NCI-H1436 treated with DMSO at 0.1 percent for 48 hours (cell line): ENCODE data around the gene DVL1.
"Not testable (repeated sequence)": the region's sequence is repeated elsewhere in the genome, so short reads cannot be mapped to it uniquely, and the experiment has no call there.

Source experiments
- DNase-seq: peaks from one replicate; lab custom pipeline; 2025; lab: John Stamatoyannopoulos, UW

DVL1 gene

GRCh38 chr1:1373051-1373814 lies 24.0 kb upstream of the DVL1 start:
- DNase-seq: no peak

DNA sequence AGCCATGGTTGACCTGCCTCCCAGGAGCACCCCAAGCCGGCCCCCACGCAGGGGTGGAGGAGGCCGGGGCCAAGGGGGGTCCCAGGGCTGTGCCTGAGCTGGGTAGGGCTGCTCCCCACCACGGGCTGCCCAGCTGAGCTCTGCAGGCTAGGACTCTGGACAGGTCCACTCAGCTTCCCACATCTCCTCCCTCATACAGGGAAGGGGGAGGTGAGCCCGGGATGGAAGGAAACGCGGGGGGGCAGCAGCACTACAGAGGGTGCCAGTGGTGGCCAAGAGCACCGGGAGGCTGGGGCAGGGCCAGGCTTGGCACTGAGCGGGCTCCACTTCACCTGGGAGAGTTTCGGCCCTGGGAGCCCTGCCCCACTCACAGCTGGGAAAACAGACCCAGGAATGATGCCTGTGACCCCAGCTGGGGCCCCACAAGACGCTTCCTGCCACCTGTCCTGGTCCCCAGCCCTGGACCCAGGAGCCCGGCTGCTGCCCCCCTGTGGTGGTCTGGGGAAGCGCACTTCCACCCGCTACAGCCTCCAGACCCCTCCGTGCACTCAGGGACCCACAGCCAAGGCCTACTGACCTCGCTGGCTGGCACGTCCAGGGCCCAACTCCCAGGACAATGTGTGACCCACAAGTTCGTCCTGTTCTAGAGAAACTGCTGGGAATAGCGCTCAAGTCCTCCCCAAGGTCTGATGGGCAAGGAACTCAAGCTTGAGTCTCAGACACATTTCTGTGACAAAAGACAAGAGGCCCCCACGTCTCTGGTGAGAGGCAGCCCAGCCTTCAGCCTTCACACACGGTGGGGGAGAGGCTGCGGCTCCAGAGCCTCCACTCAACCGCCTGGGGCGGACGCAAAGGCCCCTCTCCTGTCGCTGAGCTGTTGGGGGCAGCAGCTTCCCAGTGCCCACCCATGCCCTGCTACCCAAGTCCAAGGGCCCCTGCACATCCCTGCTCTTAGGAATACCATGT lies 22.8 kb upstream of the DVL1 start:
- DNase-seq: no peak

- no peak for DNase-seq
Measured at GRCh38 chr1:1371364-1371745, 22.1 kb upstream of the DVL1 start.

GRCh38 chr1:1370771-1371300 lies 21.6 kb upstream of the DVL1 start:
- no peak for DNase-seq

DNA sequence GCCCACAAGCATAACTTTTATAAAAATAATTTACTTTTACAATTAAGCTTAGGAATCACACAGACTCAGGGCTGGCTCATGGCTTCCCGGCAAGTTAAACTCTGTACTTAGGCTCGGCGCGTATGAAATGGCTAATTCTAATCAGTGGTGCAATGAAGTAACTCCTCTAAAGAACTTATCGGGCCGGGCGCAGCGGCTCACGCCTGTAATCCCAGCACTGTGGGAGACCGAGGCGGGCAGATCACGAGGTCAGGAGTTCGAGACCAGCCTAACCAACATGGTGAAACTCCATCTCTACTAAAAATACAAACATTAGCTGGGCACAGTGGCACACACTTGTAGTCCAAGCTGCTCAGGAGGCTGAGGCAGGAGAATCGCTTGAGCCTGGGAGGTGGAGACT lies 20.9 kb upstream of the DVL1 start:
- DNase-seq: not testable (repeated sequence)

- DNase-seq: no peak
Measured at GRCh38 chr1:1367315-1367714, 18.1 kb upstream of the DVL1 start.

GRCh38 chr1:1366699-1367066 lies 17.5 kb upstream of the DVL1 start:
- DNase-seq: no peak

GRCh38 chr1:1365875-1366698 lies 16.9 kb upstream of the DVL1 start:
- DNase-seq: no peak

DNA sequence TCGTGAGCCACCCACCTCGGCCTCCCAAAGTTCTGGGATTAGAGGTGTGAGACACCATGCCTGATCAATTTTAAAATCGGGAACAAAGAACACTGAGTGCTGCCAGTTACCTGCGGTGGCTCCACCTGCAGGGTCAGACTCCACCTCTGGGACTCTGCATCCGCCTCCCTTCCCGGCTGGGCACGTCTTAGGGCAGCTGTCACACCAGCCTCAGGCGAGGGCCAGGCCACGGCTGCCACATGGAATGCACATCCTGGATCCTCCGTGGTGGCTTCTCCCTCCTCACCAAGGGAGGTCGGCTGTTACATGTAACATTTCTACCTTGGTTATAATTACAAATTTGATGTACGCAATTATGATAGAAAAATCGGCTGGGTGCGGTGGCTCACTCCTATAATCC lies 15.0 kb upstream of the DVL1 start:
- DNase-seq: no peak

- DNase-seq: no peak
Measured at GRCh38 chr1:1361982-1362423, 12.8 kb upstream of the DVL1 start.

DNA sequence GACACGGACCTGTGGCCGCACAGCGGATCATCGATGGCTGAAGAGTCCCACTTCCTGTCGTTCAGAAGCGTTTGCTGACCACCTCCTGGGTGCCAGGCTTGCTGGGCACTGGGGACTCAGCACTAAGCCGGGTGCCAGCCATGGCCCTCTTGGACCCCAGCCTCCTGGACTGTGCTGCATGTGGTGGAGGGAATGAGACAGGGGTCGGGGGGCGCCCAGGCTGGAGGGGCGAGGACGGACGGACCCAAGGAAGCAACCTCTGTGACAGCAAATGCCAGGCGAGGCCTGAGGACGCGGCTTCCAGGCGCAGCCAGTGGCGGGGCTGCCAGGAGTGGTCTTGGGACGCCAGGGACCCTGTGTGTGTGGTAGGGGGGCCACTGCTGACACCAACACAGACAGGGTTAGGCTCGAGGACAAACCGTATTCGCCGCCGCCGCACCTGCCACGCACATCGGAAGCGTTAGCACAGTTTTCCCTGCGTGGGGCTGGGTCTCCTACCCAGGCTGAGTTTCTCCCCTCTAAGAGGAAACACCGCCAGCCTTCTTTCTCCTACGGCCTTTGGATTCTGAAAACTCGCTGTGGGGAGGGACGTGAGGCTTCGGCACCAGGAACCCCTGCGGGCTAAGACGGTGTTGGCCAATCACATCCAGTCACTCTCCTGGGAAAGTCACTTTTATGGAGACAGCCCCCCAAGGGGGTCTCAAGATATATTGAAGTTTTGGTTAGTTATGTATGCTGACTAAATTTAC lies 12.2 kb upstream of the DVL1 start:
- DNase-seq: no peak

GRCh38 chr1:1360506-1361169 lies 11.4 kb upstream of the DVL1 start:
- DNase-seq: no peak

DNA sequence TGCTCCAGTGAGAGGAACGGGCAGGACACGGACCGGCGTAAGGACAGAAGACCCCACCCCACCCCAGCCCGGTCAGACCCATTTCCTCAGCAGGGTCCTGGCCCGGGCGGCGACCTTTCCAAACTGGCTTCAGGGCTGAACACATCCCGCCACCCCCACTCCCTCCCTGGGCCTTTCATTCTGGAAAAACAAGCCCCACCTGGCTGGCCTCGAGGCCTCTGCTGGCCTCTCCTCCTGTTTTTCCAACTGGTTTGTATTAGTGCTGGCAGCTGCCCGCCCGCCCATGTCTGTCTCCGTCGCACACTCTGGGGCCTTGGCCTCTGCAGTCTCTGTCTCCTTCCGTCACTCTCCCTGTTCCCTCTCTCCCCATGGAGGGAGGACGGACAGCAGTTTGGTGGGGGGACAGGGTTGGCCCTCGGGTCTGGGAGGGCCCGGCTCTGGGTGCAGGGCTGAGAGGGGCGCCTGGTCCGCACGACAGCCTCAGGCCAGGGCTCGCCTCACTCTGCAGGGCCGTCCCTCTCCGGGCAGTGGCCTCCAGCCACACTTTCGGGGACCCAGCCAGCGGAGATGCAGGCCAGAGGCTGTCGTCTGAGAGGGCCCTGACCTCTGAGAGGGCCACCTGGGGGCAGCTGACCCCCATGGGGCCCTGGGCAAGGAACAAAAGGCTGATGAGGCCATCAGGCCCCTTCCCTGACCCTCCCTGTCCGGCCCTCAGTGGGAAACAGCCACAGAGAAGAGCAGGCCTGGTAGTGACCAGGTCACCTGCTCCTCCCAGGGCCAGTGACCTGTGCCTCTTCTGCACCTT lies 10.6 kb upstream of the DVL1 start:
- no peak for DNase-seq

GRCh38 chr1:1359308-1359663 lies 10.1 kb upstream of the DVL1 start:
- no peak for DNase-seq

DNA sequence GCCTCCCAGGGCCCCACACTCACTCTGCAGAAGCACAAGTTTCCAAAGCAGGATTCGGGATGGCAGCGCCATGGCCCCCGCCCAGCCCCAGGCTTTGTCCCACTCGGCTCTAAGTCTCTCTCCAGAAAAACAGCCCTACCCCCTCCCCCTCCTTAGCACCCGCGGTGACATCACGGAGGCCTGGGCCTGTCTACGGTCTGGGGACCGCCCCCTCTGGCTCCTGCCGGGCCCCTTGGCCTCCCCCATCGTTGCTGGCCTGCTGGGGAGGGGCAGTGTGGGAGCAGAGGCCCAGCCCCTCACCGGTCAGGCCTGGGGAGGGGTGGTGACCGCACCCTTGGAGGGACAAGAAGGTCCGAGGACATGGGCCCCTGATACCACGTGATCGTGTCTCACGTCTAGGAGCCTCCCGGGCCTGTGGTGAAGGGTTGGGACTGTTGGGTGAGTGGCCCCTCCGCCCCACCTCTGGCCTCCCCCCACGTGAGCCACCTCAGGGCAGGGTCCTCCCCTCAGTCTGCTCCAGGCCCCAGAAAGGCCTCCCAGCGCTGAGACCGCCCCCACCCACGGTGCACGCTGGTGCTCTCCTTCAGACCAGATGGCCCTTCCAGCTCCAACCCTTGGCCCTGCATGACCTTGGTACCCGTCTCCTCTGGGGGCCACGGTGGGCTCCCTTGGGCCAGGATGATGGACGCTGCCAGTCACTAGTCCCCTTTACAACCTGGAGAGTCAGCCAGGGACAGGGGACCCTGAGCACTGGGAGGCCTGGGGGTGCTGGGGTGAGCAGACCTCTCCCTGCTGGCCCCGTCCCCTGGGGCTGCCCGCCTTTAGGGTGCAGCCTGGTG lies 9.4 kb upstream of the DVL1 start, which contains the start of gene MXRA8:
TSS of gene MXRA8 (minus strand) at position 123 of the 839 bp plus-strand sequence. CDS start at position 72, 51 bp downstream.
- DNase-seq: no peak

DNA sequence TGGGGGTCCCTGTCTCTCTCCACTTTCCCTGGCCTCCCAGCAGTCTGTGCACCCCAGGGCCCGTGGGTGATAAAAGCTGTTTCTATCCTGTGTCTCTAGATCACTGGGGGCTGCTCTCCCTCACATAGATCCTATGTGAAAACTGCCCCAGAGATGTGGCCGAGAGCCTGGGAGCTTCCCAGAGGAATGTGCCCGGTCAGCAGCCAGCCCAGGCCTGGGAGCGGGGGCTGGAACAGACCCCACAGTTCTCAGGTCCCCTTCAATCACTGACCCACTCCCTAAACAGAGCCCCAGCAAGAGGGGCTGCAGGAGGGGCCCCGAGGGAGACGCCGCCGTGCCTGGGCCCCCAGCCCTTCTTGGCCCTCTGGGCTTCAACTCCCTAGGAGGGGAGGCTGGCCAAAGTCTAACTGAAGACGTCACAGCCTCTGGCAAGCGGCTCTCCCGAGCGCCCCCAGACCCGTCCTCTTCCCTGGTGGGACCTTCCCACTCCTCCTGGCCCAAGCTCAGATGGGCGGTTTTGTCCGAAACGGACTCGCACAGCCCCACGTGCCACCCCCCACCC lies 8.7 kb upstream of the DVL1 start:
- DNase-seq: no peak

DNA sequence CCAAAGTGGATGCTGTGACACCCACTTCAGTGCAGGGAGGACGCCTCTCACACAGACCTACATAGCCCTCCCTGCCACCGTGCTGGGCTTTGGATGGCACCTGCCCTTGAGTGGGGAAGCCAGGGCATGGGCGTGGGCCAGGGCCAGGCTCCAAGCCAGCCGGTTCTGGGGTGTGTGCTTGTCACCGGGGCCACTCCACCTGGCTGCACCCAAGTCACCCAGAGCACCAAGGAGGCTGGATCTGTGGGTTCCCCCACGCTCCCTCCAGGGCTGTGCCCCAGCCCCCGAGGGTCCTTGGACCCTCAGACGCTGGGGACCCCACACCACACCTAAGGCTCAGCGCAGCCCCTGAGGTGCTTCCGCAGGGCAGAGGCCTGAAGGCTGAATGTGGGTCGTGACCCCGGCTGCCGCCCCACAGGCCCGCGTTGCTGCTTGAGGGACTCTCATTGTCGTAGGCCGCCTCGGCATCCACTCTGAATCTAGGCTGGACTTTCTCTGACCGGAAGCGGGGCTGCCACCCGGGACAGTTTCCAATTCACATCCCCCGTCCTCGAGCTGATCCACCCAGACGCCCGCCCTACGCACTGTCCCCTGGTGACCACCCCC lies 7.7 kb upstream of the DVL1 start:
- no peak for DNase-seq

DNA sequence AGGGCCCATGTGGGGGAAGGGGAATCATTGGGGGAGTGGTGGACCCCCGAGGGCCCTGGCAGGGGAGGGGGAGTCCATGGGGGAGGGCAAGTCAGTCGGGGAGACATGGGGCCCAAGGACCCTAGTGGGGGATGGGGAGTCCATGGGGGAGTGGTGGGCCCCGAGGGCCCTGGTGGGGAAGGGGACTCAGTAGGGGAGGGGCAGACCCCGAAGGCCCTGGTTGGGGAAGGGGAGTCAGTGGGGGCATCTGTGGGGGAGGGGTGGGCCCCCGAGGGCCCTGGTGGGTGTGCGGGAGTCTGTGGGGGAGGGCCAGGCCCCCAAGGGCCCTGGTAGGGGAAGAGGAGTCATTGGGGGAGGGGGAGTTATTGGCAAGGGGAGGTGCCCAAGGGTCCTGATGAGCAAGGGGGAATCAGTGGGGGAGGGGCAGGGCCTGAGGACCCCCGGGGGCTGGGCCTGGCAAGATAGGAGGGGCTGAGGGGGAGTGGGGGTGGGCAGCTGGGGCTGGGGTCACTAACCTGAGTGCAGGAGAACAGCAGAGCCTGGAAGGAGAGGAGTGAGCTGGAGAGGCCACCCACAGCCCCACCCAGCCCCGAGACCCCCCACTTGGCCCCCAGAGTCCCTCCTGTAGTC lies 7.1 kb upstream of the DVL1 start:
- DNase-seq: no peak
